Bronchial epithelial cell (primary cell): ENCODE data around the gene SMIM22. TPM values are rescaled to one million over a fixed set of nuclear protein-coding genes. Genes with fewer than 3 reads are reported as not detected.

Experiments used
- DNase-seq: peaks from one replicate; pipeline ENCODE4 v3.0.0-alpha.2; 2010; ENCODE audit warnings: low read depth
- FAIRE-seq: peaks from 2 replicates; lab custom pipeline; 2011; peaks lifted over from hg19 to GRCh38; lab: Jason Lieb, UNC
- H3K27me3 ChIP-seq: 2 replicates; pipeline ENCODE4 v1.5.1; 2011; ENCODE audit warnings: low read length; ENCODE audit not compliant: control insufficient read depth, insufficient read depth
- H3K36me3 ChIP-seq: 2 replicates; pipeline ENCODE4 v1.5.1; 2011; ENCODE audit warnings: low read length; ENCODE audit not compliant: control insufficient read depth, insufficient read depth
- H3K4me3 ChIP-seq: 2 replicates; pipeline ENCODE4 v1.5.1; 2011; ENCODE audit warnings: mild to moderate bottlenecking, low read depth, low read length, control low read depth
- CTCF ChIP-seq: IDR thresholded peaks from 2 replicates; pipeline ENCODE4 v1.5.1; 2011; ENCODE audit warnings: mild to moderate bottlenecking, moderate library complexity, low read length, control low read depth, inconsistent platforms; ENCODE audit not compliant: insufficient read depth, severe bottlenecking
- total RNA-seq: library from RNA; depleted of rRNA; stranded (reverse); fragments of >200 nt; gene quantifications from 2 replicates; pipeline ENCODE4 v1.2.1, GENCODE V29; 2014

Gene SMIM22
- total RNA-seq, 1 donor from 2014 or later: 0.79 TPM

GRCh38 chr16:4749700-4750257 is 45.4 kb upstream of the SMIM22 start:
- TF ChIP-seq CTCF: no peak
- Histone ChIP-seq H3K36me3 (peaks cover 15% of the 10 kb centered on the region), H3K27me3 (no peaks in the 10 kb centered on the region), H3K4me3 (no peak overlapping the region)
- FAIRE-seq: no peak
- no peak for DNase-seq

GRCh38 chr16:4750896-4751295 is 44.3 kb upstream of the SMIM22 start:
- H3K4me3 ChIP-seq: no peak overlapping the region
- H3K36me3 ChIP-seq: peaks cover 17% of the 10 kb centered on the region
- FAIRE-seq: no peak
- TF ChIP-seq CTCF: no peak
- H3K27me3 ChIP-seq: no peaks in the 10 kb centered on the region
- no peak for DNase-seq

- Histone ChIP-seq H3K27me3 (no peaks in the 10 kb centered on the region), H3K36me3 (peaks cover 20% of the 10 kb centered on the region), H3K4me3 (no peak overlapping the region)
- no peak for TF ChIP-seq CTCF
- FAIRE-seq (no peak), DNase-seq (no peak)
These were observed 42.6 kb upstream of the SMIM22 start for GRCh38 chr16:4752351-4753100.

- Histone ChIP-seq H3K36me3 (peaks cover 21% of the 10 kb centered on the region), H3K4me3 (no peak overlapping the region), H3K27me3 (no peaks in the 10 kb centered on the region)
- TF ChIP-seq CTCF: no peak
- DNase-seq (no peak), FAIRE-seq (no peak)
These were observed 41.9 kb upstream of the SMIM22 start for GRCh38 chr16:4753227-4753626.

- Histone ChIP-seq H3K4me3 (no peak overlapping the region), H3K36me3 (peaks cover 21% of the 10 kb centered on the region), H3K27me3 (no peaks in the 10 kb centered on the region)
- no peak for TF ChIP-seq CTCF
- FAIRE-seq (no peak), DNase-seq (no peak)
These were observed 40.3 kb upstream of the SMIM22 start for GRCh38 chr16:4754865-4755264.
